ENCODE data around the gene LLGL1. TPM values are rescaled to one million over a fixed set of nuclear protein-coding genes. Genes with fewer than 3 reads are reported as not detected.

LLGL1 gene
- total RNA-seq, 1 experiment from 2014 or later: 30.2 TPM

DNA sequence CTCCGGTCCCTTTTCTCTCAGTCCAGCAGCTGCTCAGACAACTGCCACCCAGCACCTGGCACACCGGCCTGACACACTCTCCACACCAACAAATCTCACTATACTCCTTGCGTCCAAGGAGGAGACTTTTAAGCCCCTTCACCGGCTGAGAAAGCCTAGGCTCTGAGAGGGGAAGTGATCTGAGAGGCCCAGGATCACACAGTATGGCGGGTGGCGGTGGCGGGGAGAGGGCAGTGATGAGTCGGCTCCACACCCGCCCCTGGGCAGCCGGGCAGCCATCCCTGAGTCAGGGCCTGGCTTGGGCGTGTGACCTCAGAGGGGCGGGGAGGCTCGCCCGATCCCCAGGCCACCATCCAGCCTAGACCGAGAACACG lies 32.5 kb downstream of the LLGL1 start:
- no TSS peak for BruUV-seq (replicated peaks)
- H3K27ac ChIP-seq (ENCODE audit: low read depth, low read length, poor library complexity, severe bottlenecking): peak overlapping the region; percentile 92
- intact Hi-C loops (cut with micrococcal nuclease; ENCODE audit: unreplicated experiment): no loop called here
- no peak for TF ChIP-seq EZH2 (IDR thresholded peaks at IDR 0.05; ENCODE audit: borderline replicate concordance, low read depth, low read length, poor library complexity, severe bottlenecking)
- TF ChIP-seq, protein P1, sequence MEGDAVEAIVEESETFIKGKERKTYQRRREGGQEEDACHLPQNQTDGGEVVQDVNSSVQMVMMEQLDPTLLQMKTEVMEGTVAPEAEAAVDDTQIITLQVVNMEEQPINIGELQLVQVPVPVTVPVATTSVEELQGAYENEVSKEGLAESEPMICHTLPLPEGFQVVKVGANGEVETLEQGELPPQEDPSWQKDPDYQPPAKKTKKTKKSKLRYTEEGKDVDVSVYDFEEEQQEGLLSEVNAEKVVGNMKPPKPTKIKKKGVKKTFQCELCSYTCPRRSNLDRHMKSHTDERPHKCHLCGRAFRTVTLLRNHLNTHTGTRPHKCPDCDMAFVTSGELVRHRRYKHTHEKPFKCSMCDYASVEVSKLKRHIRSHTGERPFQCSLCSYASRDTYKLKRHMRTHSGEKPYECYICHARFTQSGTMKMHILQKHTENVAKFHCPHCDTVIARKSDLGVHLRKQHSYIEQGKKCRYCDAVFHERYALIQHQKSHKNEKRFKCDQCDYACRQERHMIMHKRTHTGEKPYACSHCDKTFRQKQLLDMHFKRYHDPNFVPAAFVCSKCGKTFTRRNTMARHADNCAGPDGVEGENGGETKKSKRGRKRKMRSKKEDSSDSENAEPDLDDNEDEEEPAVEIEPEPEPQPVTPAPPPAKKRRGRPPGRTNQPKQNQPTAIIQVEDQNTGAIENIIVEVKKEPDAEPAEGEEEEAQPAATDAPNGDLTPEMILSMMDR (conservative IDR thresholded peaks at IDR 0.05; ENCODE audit: low read depth, low read length): no peak
- peaks cover 4% of the 10 kb centered on the region for H3K4me1 ChIP-seq (ENCODE audit: insufficient read depth, low read length, poor library complexity, severe bottlenecking)
- DNase-seq (ENCODE audit: low spot score): no peak
- no peaks in the 10 kb centered on the region for H3K27me3 ChIP-seq (replicated peaks; ENCODE audit: insufficient read depth, low read depth, low read length, poor library complexity)
- peak overlapping the region; percentile 97 for H3K4me3 ChIP-seq (ENCODE audit: low read depth, low read length, poor library complexity, severe bottlenecking)
- H3K9me3 ChIP-seq (ENCODE audit: low read depth, low read length, poor library complexity, severe bottlenecking): no peaks in the 10 kb centered on the region
- peaks cover 17% of the 10 kb centered on the region for H3K36me3 ChIP-seq (ENCODE audit: insufficient read depth, low read length, poor library complexity, severe bottlenecking)
- POLR2A ChIA-PET (ENCODE audit: low non-redundant PET): no interaction called here
- CTCF ChIA-PET: no interaction called here

DNA sequence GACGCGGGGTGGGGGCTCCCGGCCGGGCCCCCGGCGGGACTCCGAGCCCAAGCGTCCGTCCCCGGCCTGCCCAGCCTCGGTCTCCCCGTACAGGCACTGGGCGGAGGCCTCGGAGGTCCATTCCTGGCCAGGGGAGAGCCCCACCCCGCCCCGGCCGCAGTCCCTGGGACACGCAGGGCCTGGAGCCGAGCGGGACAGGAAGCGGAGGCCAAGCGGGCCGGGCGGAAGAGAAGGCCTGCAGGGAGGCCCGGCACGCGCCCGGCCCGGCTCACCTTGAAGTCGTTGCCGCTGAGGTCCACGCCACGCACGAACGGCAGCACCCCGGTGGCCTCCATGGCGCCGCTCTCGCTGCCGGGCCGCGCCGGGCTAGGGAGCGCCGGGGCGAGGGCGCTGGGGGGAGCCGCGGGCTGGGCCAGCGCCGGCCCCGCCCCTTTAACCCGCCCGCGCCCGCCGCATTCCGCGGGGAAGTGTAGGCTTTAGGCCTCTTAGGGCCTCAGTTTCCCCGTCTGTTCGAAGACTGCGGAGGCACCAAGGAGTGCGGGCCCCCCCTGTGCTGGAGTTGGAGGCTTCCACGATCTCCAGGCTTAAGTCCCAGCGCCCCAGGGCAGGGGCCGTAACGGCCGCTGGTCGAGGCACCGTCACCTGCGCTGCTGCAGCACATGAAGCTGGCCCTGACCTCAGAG lies 33.1 kb downstream of the LLGL1 start, which contains the start of gene FLII:
Gene FLII (minus strand): TSS at position 383 of the 683 bp plus-strand sequence. CDS start 48 bp downstream, at position 335.
- CTCF ChIA-PET: no interaction called here
- Histone ChIP-seq H3K9me3 (ENCODE audit: low read depth, low read length, poor library complexity, severe bottlenecking) (no peaks in the 10 kb centered on the region), H3K27me3 (replicated peaks; ENCODE audit: insufficient read depth, low read depth, low read length, poor library complexity) (no peaks in the 10 kb centered on the region), H3K4me3 (ENCODE audit: low read depth, low read length, poor library complexity, severe bottlenecking) (peak within 1 kb of the TSS; percentile 97), H3K36me3 (ENCODE audit: insufficient read depth, low read length, poor library complexity, severe bottlenecking) (peaks cover 22% of the 10 kb centered on the region), H3K4me1 (ENCODE audit: insufficient read depth, low read length, poor library complexity, severe bottlenecking) (peaks cover 4% of the 10 kb centered on the region), H3K27ac (ENCODE audit: low read depth, low read length, poor library complexity, severe bottlenecking) (peak within 1 kb of the TSS; percentile 92)
- intact Hi-C loops (cut with micrococcal nuclease; ENCODE audit: unreplicated experiment): no loop called here
- BruUV-seq (replicated peaks): no TSS peak
- DNase-seq (ENCODE audit: low spot score): peak; percentile 45
- POLR2A ChIA-PET (ENCODE audit: low non-redundant PET): no interaction called here
- TF ChIP-seq EZH2 (IDR thresholded peaks at IDR 0.05; ENCODE audit: borderline replicate concordance, low read depth, low read length, poor library complexity, severe bottlenecking): no peak
- TF ChIP-seq, protein P1 (conservative IDR thresholded peaks at IDR 0.05; ENCODE audit: low read depth, low read length): no peak

DNA sequence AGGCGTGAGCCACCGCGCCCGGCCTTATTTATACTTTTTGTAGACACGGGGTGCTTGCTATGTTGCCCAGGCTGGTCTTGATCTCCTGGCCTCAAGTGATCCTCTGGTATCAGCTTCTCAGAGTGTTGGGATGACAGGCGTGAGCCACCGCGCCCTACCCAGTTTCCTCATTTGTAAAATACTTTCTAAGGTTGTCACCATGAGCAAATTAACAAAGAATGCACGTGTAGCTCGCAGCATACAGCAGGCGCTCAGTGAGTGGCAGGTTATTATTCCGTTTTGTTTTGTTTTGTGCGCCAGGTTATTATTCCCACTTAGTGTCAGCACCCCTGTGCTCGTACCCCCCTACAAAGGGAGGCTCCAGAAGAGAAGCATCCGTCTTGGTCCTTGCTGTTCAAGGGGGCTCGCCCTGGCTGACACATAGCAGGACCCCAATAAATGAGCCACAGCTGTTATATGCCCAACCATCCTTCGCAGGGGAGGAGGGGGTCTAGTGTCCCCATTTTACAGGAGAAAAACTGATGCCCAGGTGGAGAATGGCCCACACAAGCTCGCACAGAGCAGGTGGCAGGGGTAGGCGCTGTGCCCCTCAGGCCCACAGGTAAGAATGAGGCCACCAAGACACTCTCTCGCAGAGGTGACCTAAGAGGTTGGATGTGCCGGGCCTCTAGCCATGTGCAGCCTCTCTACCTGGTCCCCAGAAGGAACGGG lies 34.3 kb downstream of the LLGL1 start:
- DNase-seq (ENCODE audit: low spot score): no peak
- TF ChIP-seq EZH2 (IDR thresholded peaks at IDR 0.05; ENCODE audit: borderline replicate concordance, low read depth, low read length, poor library complexity, severe bottlenecking): no peak
- intact Hi-C loops (cut with micrococcal nuclease; ENCODE audit: unreplicated experiment): no loop called here
- peaks cover 23% of the 10 kb centered on the region for H3K36me3 ChIP-seq (ENCODE audit: insufficient read depth, low read length, poor library complexity, severe bottlenecking)
- POLR2A ChIA-PET (ENCODE audit: low non-redundant PET): no interaction called here
- H3K27me3 ChIP-seq (replicated peaks; ENCODE audit: insufficient read depth, low read depth, low read length, poor library complexity): no peaks in the 10 kb centered on the region
- peak overlapping the region; percentile 62 for H3K4me3 ChIP-seq (ENCODE audit: low read depth, low read length, poor library complexity, severe bottlenecking)
- H3K9me3 ChIP-seq (ENCODE audit: low read depth, low read length, poor library complexity, severe bottlenecking): no peaks in the 10 kb centered on the region
- BruUV-seq (replicated peaks): no TSS peak
- H3K27ac ChIP-seq (ENCODE audit: low read depth, low read length, poor library complexity, severe bottlenecking): peak overlapping the region; percentile 81
- CTCF ChIA-PET: no interaction called here
- H3K4me1 ChIP-seq (ENCODE audit: insufficient read depth, low read length, poor library complexity, severe bottlenecking): peaks cover 4% of the 10 kb centered on the region
